Lower leg skin (tissue), 4 donors: ENCODE results near the gene ABLIM1. TPM values are rescaled to one million over a fixed set of nuclear protein-coding genes. Genes with fewer than 3 reads are reported as not detected.

Experiments used
- DNase-seq, 2 donors: peaks; one replicate each; pipeline ENCODE4 v3.0.0-alpha.2; 2019; ENCODE audit warnings: low spot score in 2 of 2
- H3K4me3 ChIP-seq: fragments of 200-600 bp; sonication (generic); 2 replicates; pipeline ENCODE4 v1.5.1; 2017; ENCODE audit warnings: mild to moderate bottlenecking, low read depth; ENCODE audit not compliant: poor library complexity, severe bottlenecking
- POLR2A ChIP-seq, 2 donors: fragments of 450-650 bp; IDR thresholded peaks; one replicate each; pipeline ENCODE4 v1.6.1; 2016 to 2017; ENCODE audit warnings: antibody characterized with exemption in 2 of 2, mild to moderate bottlenecking in 1 of 2, moderate library complexity in 1 of 2
- WGBS, 2 donors: methylation state at CpG; one replicate each; pipeline ENCODE4 v1.1.5; 2018; 5-methylcytosine and 5-hydroxymethylcytosine counted together
- intact Hi-C: fragments of 100-400 bp; cut with DNase I; formaldehyde crosslinking; loops from one replicate; pipeline ENCODE4 v1.15.0; 2023; ENCODE audit warnings: low total_unique reads
- total RNA-seq, 4 donors: library from RNA; depleted of rRNA; stranded (reverse); fragments of >200 nt; gene quantifications; one replicate each; pipeline ENCODE4 v1.1.0, GENCODE V29; 2016
- TF ChIP-seq, protein P1 (sequence below), 3 donors: fragments of 450-650 bp; IDR thresholded peaks; one replicate each; pipeline ENCODE4 v1.5.1; 2016; ENCODE audit warnings: antibody characterized with exemption in 3 of 3, mild to moderate bottlenecking in 3 of 3, moderate library complexity in 2 of 3

The ABLIM1 gene
- total RNA-seq, 4 donors from 2014 or later, result 171 to 258 (median 209) TPM

DNA sequence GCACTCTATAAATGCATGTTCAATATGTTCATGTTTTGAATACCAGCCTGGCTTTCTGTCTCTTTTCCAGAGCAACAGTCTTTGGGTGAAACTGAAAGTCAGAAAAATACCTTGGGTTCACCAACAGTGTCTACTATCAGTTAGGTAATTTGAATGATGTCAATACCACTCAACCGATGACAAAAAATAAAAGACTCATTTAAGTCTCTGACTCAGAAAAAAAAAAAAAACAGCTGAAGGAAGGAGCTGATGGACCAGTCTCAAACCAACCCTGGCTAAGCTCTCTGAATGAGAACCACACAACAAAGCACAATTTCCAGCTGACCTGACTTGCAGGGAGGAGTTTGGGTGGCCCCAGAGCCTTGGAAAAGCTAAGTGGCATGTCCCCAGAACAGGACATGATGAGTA is 42.5 kb downstream of the ABLIM1 start:
- 27 to 46% methylated on average over 1 of the region's 1 CpG for WGBS, 2 donors
- H3K4me3 ChIP-seq, result no peak overlapping the region
- DNase-seq, result no peak
- no peak for TF ChIP-seq POLR2A (IDR thresholded peaks at IDR 0.05)
- TF ChIP-seq, protein P1, sequence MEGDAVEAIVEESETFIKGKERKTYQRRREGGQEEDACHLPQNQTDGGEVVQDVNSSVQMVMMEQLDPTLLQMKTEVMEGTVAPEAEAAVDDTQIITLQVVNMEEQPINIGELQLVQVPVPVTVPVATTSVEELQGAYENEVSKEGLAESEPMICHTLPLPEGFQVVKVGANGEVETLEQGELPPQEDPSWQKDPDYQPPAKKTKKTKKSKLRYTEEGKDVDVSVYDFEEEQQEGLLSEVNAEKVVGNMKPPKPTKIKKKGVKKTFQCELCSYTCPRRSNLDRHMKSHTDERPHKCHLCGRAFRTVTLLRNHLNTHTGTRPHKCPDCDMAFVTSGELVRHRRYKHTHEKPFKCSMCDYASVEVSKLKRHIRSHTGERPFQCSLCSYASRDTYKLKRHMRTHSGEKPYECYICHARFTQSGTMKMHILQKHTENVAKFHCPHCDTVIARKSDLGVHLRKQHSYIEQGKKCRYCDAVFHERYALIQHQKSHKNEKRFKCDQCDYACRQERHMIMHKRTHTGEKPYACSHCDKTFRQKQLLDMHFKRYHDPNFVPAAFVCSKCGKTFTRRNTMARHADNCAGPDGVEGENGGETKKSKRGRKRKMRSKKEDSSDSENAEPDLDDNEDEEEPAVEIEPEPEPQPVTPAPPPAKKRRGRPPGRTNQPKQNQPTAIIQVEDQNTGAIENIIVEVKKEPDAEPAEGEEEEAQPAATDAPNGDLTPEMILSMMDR (IDR thresholded peaks at IDR 0.05), result no peak
- intact Hi-C loops, result no loop called here

DNA sequence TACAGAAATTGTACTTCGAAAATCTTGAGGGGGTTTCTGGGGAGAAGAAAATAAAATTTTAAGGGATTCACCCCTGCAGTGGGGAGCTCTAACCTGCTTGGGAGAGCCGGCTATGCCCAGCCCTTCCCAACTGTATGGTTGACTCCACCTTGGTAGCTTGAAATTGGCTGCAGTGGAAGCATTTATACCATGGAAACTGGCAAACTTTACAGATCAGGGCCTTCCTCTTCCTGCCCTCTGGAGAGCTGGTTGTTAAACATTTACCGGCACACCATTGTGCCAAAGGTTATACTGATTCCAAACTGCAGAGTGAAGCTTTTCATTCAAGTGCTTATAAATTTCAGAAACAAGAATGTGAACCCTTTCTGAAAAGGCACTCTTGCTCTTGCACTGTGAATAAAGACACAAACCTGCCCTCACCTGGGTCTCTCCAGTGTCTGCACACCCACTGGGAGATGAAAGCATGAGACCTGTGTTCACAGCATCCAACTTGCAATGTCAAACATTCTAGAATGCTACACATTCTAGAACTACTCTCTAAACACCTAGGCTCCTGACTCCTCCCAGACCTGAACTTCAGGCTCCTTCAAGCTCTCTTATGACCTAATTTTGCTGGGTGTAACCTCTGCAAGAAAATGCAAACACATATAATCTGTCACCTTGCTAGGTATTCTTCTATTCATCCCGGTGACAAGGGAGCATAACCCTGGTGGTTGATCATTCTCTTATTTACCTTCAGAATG is 44.7 kb downstream of the ABLIM1 start:
- 60 to 61% methylated on average over 4 of the region's 4 CpGs for WGBS, 2 donors
- no peak overlapping the region for H3K4me3 ChIP-seq
- no peak for DNase-seq
- no peak for TF ChIP-seq POLR2A (IDR thresholded peaks at IDR 0.05)
- TF ChIP-seq, protein P1 (IDR thresholded peaks at IDR 0.05), result no peak
- intact Hi-C loops, result no loop called here

- no peak for TF ChIP-seq POLR2A (IDR thresholded peaks at IDR 0.05)
- TF ChIP-seq, protein P1 (IDR thresholded peaks at IDR 0.05), result no peak
- 70 to 75% methylated on average over 1 of the region's 1 CpG for WGBS, 2 donors
- H3K4me3 ChIP-seq, result no peak overlapping the region
- intact Hi-C loops, result no loop called here
- no peak for DNase-seq
Observed at GRCh38 chr10:114611617-114612016, 46.5 kb downstream of the ABLIM1 start.

DNA sequence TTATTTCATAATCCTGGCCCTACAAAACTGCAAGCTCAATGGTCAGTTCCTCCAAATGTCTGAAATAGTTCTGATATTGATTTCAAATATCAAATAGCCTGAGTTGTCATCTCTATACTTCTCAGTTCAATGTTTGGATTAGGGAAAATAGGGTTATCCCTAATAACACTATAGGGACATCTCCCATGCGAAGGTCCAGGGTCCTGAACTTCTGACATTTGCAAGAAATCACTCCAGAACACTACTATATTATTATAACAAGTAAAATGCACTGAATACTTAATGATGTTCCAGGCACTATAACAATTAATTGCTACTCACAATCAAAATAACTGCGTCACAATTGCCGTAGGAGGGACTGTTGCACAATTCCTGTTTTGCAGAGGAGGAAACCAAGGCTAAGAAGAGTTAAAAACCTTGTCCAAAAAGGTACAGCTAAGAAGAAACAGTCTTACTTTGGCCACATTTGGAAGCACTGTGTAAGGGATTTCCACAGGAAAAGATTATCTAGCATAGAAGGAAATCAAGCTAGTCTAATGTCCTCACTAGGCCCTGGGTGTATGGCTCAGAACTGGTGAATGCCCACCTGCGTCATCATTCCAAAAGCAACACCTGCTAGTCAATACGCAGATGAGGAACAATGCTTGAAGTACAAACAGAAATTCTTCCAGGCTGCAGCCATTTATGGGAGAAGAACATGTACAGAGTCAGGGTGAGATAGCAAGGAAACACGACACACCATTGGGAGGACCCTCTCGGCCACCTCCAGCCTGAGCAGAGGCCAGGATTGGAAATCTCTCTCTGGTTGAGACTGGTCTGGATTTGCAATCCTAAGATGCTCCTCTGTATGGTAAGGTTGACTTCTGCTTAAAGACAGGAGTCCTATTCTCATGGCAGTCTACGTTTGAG is 48.3 kb downstream of the ABLIM1 start:
- WGBS, 2 donors, result 83 to 86% methylated on average over 8 of the region's 8 CpGs
- TF ChIP-seq, protein P1 (IDR thresholded peaks at IDR 0.05), result no peak
- TF ChIP-seq POLR2A (IDR thresholded peaks at IDR 0.05), result no peak
- intact Hi-C loops, result no loop called here
- no peak overlapping the region for H3K4me3 ChIP-seq
- no peak for DNase-seq

DNA sequence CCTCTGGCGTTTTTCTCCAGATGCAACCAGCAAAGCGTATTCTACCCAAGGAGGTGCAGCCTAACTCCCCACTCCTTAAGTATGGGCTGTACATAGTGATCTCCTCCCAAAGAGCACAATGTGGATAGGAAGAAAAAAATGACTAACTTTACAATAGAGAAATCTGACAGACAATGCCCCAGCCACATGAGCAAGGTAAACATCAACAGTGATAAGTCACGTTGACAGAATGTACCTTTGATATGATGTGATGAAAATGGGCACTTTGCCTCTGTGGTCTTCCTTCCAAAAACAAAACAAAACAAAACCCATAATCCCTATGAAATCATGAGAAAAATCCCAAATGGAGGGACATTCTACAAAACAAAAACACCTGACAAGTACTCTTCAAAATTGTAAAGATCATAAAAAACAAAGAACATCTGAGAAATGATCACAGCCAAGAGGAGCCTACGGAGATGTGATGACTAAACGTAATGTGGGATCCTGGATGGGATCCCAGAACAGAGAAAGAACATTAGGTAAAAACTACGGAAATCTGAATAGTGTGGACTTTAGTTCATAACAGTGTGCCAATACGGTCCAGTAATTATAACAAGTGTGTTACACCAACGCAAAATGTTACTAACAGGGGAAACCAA is 50.6 kb downstream of the ABLIM1 start:
- intact Hi-C loops, result no loop called here
- no peak for DNase-seq
- TF ChIP-seq, protein P1 (IDR thresholded peaks at IDR 0.05), result no peak
- no peak for TF ChIP-seq POLR2A (IDR thresholded peaks at IDR 0.05)
- no peak overlapping the region for H3K4me3 ChIP-seq
- WGBS, 2 donors, result 38 to 45% methylated on average over 8 of the region's 8 CpGs
